ENCODE measurements around the gene JARID2. TPM values are rescaled to one million over a fixed set of nuclear protein-coding genes. Genes with fewer than 3 reads are reported as not detected.

Gene JARID2
- total RNA-seq, 1 donor from 2014 or later, result 24.2 TPM

DNA sequence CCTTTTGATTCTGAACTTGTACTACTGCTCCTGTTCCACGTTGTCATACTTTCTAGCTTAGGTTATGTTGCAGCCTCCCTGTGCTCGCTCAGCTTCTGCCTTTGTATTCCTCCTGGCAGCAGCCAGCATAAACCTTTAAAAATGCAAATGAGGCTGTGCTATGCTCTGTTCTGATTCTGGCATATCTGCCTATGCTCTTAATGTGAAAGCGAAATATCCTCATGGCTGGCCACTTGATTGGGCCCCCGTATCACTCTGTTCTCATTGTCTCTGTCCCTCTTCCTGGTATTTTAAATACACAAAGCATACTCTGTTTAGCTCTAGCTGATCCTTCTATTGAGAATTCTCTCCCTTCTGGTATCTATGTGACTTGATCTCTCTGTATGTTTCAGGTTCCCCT lies 139.0 kb downstream of the JARID2 start:
- DNase-seq (ENCODE audit: low read depth) (no peak), FAIRE-seq (no peak)
- no peak overlapping the region for H3K27ac ChIP-seq (ENCODE audit: low read depth, low read length)
- H3K27me3 ChIP-seq (ENCODE audit: insufficient read depth, low read length), result no peaks in the 10 kb centered on the region
- H3K9ac ChIP-seq (ENCODE audit: low read length), result no peak overlapping the region
- no peak overlapping the region for H3K4me3 Mint-ChIP-seq (ENCODE audit: unreplicated experiment)
- H2AFZ ChIP-seq (ENCODE audit: low read depth, low read length), result no peak overlapping the region
- H3K36me3 Mint-ChIP-seq (ENCODE audit: low read depth, unreplicated experiment), result no peaks in the 10 kb centered on the region
- no peaks in the 10 kb centered on the region for H3K27me3 Mint-ChIP-seq (ENCODE audit: low read depth, unreplicated experiment)
- H3K9me3 Mint-ChIP-seq (ENCODE audit: unreplicated experiment), result no peaks in the 10 kb centered on the region
- peaks cover 36% of the 10 kb centered on the region for H3K4me1 Mint-ChIP-seq (ENCODE audit: low read depth, unreplicated experiment)
- H3K4me3 ChIP-seq (ENCODE audit: insufficient read depth, low read depth, low read length), result no peak overlapping the region
- H3K4me1 ChIP-seq (ENCODE audit: insufficient read depth, low read length), result peaks cover 17% of the 10 kb centered on the region
- H3K9me3 ChIP-seq (ENCODE audit: insufficient read depth, low read depth, low read length), result no peaks in the 10 kb centered on the region
- TF ChIP-seq, protein P1, sequence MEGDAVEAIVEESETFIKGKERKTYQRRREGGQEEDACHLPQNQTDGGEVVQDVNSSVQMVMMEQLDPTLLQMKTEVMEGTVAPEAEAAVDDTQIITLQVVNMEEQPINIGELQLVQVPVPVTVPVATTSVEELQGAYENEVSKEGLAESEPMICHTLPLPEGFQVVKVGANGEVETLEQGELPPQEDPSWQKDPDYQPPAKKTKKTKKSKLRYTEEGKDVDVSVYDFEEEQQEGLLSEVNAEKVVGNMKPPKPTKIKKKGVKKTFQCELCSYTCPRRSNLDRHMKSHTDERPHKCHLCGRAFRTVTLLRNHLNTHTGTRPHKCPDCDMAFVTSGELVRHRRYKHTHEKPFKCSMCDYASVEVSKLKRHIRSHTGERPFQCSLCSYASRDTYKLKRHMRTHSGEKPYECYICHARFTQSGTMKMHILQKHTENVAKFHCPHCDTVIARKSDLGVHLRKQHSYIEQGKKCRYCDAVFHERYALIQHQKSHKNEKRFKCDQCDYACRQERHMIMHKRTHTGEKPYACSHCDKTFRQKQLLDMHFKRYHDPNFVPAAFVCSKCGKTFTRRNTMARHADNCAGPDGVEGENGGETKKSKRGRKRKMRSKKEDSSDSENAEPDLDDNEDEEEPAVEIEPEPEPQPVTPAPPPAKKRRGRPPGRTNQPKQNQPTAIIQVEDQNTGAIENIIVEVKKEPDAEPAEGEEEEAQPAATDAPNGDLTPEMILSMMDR (IDR thresholded peaks at IDR 0.05; ENCODE audit: insufficient read depth, low read depth, low read length), result no peak
- no peak for TF ChIP-seq EZH2 (IDR thresholded peaks at IDR 0.05; ENCODE audit: insufficient read depth, low read length)
- peaks cover 95% of the 10 kb centered on the region for H4K20me1 ChIP-seq (ENCODE audit: insufficient read depth, low read length)
- no peaks in the 10 kb centered on the region for H3K36me3 ChIP-seq (ENCODE audit: insufficient read depth, low read length)
- peak overlapping the region; percentile 10 for H3K4me2 ChIP-seq (ENCODE audit: low read length)
- H3K79me2 ChIP-seq (ENCODE audit: insufficient read depth, low read length), result peaks cover 95% of the 10 kb centered on the region
- peak overlapping the region; percentile 37 for H3K27ac Mint-ChIP-seq (ENCODE audit: unreplicated experiment)

DNA sequence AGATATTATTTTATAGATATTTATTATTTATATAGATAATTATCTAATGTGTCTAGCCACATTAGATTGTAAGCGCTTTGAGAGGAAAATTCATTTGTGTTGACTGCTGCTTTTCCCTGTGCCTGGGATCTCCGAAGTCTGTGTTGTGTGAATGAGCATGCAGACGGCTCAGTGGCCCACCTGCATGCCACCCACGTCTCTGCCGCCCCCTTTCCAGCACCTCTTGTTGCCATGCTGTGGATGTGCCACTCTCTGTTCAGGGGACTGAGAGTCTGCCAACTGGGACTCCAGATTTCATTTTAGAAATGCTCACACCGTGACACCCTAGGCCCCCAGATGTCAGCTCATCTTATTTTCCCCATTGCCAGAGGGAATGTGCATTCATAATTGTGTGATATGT lies 139.7 kb downstream of the JARID2 start:
- FAIRE-seq (no peak), DNase-seq (ENCODE audit: low read depth) (no peak)
- Mint-ChIP-seq H3K9me3 (ENCODE audit: unreplicated experiment) (no peaks in the 10 kb centered on the region), H3K27ac (ENCODE audit: unreplicated experiment) (no peak overlapping the region), H3K27me3 (ENCODE audit: low read depth, unreplicated experiment) (no peaks in the 10 kb centered on the region), H3K36me3 (ENCODE audit: low read depth, unreplicated experiment) (no peaks in the 10 kb centered on the region), H3K4me1 (ENCODE audit: low read depth, unreplicated experiment) (peaks cover 43% of the 10 kb centered on the region), H3K4me3 (ENCODE audit: unreplicated experiment) (no peak overlapping the region)
- peaks cover 22% of the 10 kb centered on the region for H3K4me1 ChIP-seq (ENCODE audit: insufficient read depth, low read length)
- TF ChIP-seq, protein P1 (IDR thresholded peaks at IDR 0.05; ENCODE audit: insufficient read depth, low read depth, low read length), result no peak
- no peak for TF ChIP-seq EZH2 (IDR thresholded peaks at IDR 0.05; ENCODE audit: insufficient read depth, low read length)
- H3K4me2 ChIP-seq (ENCODE audit: low read length), result no peak overlapping the region
- no peak overlapping the region for H3K27ac ChIP-seq (ENCODE audit: low read depth, low read length)
- H3K4me3 ChIP-seq (ENCODE audit: insufficient read depth, low read depth, low read length), result no peak overlapping the region
- H3K9ac ChIP-seq (ENCODE audit: low read length), result no peak overlapping the region
- no peaks in the 10 kb centered on the region for H3K36me3 ChIP-seq (ENCODE audit: insufficient read depth, low read length)
- H3K27me3 ChIP-seq (ENCODE audit: insufficient read depth, low read length), result no peaks in the 10 kb centered on the region
- no peak overlapping the region for H2AFZ ChIP-seq (ENCODE audit: low read depth, low read length)
- H3K9me3 ChIP-seq (ENCODE audit: insufficient read depth, low read depth, low read length), result no peaks in the 10 kb centered on the region
- H4K20me1 ChIP-seq (ENCODE audit: insufficient read depth, low read length), result peaks cover 95% of the 10 kb centered on the region
- H3K79me2 ChIP-seq (ENCODE audit: insufficient read depth, low read length), result peaks cover 95% of the 10 kb centered on the region

DNA sequence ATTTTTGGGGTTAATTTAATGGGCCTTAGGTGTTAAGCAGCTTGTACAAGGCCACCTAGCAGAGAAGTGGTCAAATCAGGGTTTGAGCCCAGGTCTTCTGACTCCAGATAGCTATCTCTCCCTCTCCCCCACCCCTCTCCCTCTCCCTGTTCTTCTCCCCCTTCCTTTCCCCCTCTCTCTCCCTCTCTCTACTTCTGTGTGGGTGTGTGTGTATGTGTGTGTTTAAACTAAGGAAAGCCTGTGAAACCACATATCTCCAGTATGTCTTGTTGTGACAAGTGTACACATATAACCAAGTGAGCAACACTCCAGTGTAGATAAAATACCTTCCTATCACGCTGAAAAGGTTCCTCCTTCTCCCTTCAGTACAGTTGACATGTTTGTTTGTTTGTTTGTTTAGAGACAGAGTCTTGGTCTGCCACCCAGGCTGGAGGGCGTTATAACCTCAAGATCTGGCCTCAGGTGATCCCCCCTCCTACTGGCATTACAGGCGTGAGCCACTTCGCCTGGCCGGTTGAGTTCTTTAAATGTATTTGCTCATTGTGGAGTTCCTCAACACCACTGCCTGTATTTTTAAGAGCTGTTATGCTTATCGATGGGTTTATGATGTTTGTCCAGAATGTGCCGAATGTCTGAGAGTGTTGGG lies 140.4 kb downstream of the JARID2 start:
- no peaks in the 10 kb centered on the region for H3K36me3 ChIP-seq (ENCODE audit: insufficient read depth, low read length)
- H4K20me1 ChIP-seq (ENCODE audit: insufficient read depth, low read length), result peaks cover 98% of the 10 kb centered on the region
- Mint-ChIP-seq H3K27me3 (ENCODE audit: low read depth, unreplicated experiment) (no peaks in the 10 kb centered on the region), H3K4me1 (ENCODE audit: low read depth, unreplicated experiment) (peaks cover 50% of the 10 kb centered on the region), H3K9me3 (ENCODE audit: unreplicated experiment) (no peaks in the 10 kb centered on the region), H3K27ac (ENCODE audit: unreplicated experiment) (no peak overlapping the region), H3K36me3 (ENCODE audit: low read depth, unreplicated experiment) (no peaks in the 10 kb centered on the region), H3K4me3 (ENCODE audit: unreplicated experiment) (no peak overlapping the region)
- no peaks in the 10 kb centered on the region for H3K9me3 ChIP-seq (ENCODE audit: insufficient read depth, low read depth, low read length)
- peaks cover 98% of the 10 kb centered on the region for H3K79me2 ChIP-seq (ENCODE audit: insufficient read depth, low read length)
- peaks cover 22% of the 10 kb centered on the region for H3K4me1 ChIP-seq (ENCODE audit: insufficient read depth, low read length)
- TF ChIP-seq EZH2 (IDR thresholded peaks at IDR 0.05; ENCODE audit: insufficient read depth, low read length), result no peak
- TF ChIP-seq, protein P1 (IDR thresholded peaks at IDR 0.05; ENCODE audit: insufficient read depth, low read depth, low read length), result no peak
- no peak overlapping the region for H3K4me2 ChIP-seq (ENCODE audit: low read length)
- no peak overlapping the region for H3K4me3 ChIP-seq (ENCODE audit: insufficient read depth, low read depth, low read length)
- FAIRE-seq (no peak), DNase-seq (ENCODE audit: low read depth) (no peak)
- no peaks in the 10 kb centered on the region for H3K27me3 ChIP-seq (ENCODE audit: insufficient read depth, low read length)
- no peak overlapping the region for H3K27ac ChIP-seq (ENCODE audit: low read depth, low read length)
- no peak overlapping the region for H2AFZ ChIP-seq (ENCODE audit: low read depth, low read length)
- no peak overlapping the region for H3K9ac ChIP-seq (ENCODE audit: low read length)
